HCT116 (cell line): ENCODE measurements around the gene NECTIN4. TPM values are rescaled to one million over a fixed set of nuclear protein-coding genes. Genes with fewer than 3 reads are reported as not detected.

Source experiments
- ATAC-seq: fragments of 200-7000 bp; cut with Tn5 transposase; 2 replicates; pipeline ENCODE4 v1.9.1; 2020; ENCODE audit warnings: mild to moderate bottlenecking, moderate library complexity
- BruUV-seq: library from RNA; stranded (reverse); fragments of 400-500 nt; replicated peaks from 2 replicates; lab custom pipeline; 2021; lab: Mats Ljungman, UMichigan
- CTCF ChIA-PET: fragments of 300-600 bp; sonication (Branson Sonifier 250); formaldehyde crosslinking; loops from one replicate; lab custom pipeline; 2021; ENCODE audit warnings: antibody characterized with exemption; lab: Charles Lee
- POLR2A ChIA-PET: fragments of 300-600, 350-600 bp; sonication (Branson Sonifier 250); formaldehyde crosslinking; loops from one replicate; lab custom pipeline; 2021; ENCODE audit warnings: antibody characterized with exemption; lab: Charles Lee
- RAD21 ChIA-PET, 2 experiments: fragments of 300-600 bp; sonication (Branson Sonifier 250); formaldehyde crosslinking; loops; one replicate each; lab custom pipeline; 2023; ENCODE audit warnings: low total read pairs in 2 of 2; ENCODE audit not compliant: uncharacterized antibody in 2 of 2, unreplicated experiment in 2 of 2, low non-redundant PET in 1 of 2; lab: Charles Lee
- DNase-seq: peaks from one replicate; pipeline ENCODE4 v3.0.0-alpha.2; 2010; ENCODE audit warnings: low read depth, low spot score
- H2AFZ ChIP-seq: fragments of 200-600 bp; shearing (Covaris generic), sonication (generic); 2 replicates; pipeline ENCODE4 v1.6.1; 2017; ENCODE audit warnings: low read depth, mixed run types, mixed read lengths, antibody characterized with exemption, low read length; ENCODE audit not compliant: poor library complexity, severe bottlenecking
- H3K27ac ChIP-seq: 2 replicates; pipeline ENCODE4 v1.5.1; 2012; ENCODE audit warnings: low read depth, low read length
- H3K27me3 ChIP-seq: fragments of 200-600 bp; sonication (generic); 2 replicates; pipeline ENCODE4 v1.6.1; 2016; ENCODE audit warnings: mixed run types, low read length, mixed read lengths; ENCODE audit not compliant: insufficient read depth
- H3K36me3 ChIP-seq, 2 experiments: fragments of 200-500 bp in 1 of 2; fragments of 200-600 bp in 1 of 2; sonication (Bioruptor generic) in 1 of 2; sonication (generic) in 1 of 2; 2 replicates each; pipeline versions ENCODE4 v1.5.1 to v1.6.1; 2014 to 2016; ENCODE audit warnings: low read length in 2 of 2, inconsistent platforms in 1 of 2, mixed read lengths in 1 of 2, mixed run types in 1 of 2; ENCODE audit not compliant: insufficient read depth in 2 of 2, control insufficient read depth in 1 of 2
- H3K4me1 ChIP-seq, 2 experiments: fragments of 200-600 bp in 1 of 2; sonication (generic) in 1 of 2; 2 replicates each; pipeline versions ENCODE4 v1.5.1 to v1.6.1; 2012 to 2017; ENCODE audit warnings: low read length in 2 of 2, inconsistent platforms in 1 of 2, mild to moderate bottlenecking in 1 of 2, mixed read lengths in 1 of 2, mixed run types in 1 of 2, moderate library complexity in 1 of 2; ENCODE audit not compliant: insufficient read depth in 2 of 2, control insufficient read depth in 1 of 2
- H3K4me2 ChIP-seq: fragments of 200-600 bp; sonication (generic); 2 replicates; pipeline ENCODE4 v1.6.1; 2017; ENCODE audit warnings: mixed run types, low read length, mixed read lengths
- H3K4me3 ChIP-seq, 2 experiments: fragments of 200-600 bp in 1 of 2; sonication (generic) in 1 of 2; replicated peaks in 1 of 2; 2 replicates each; pipeline ENCODE4 v1.5.1; 2011 to 2016; ENCODE audit warnings: low read length in 2 of 2, control low read depth in 1 of 2, low read depth in 1 of 2, mild to moderate bottlenecking in 1 of 2, mixed read lengths in 1 of 2, mixed run types in 1 of 2
- H3K79me2 ChIP-seq: fragments of 200-600 bp; sonication (generic); 2 replicates; pipeline ENCODE4 v1.6.1; 2017; ENCODE audit warnings: mild to moderate bottlenecking, mixed run types, low read length, moderate library complexity, mixed read lengths; ENCODE audit not compliant: insufficient read depth
- H3K9ac ChIP-seq: fragments of 200-600 bp; sonication (generic); 2 replicates; pipeline ENCODE4 v1.6.1; 2016; ENCODE audit warnings: low read length, mixed read lengths
- H3K9me2 ChIP-seq: fragments of 200-600 bp; sonication (generic), shearing (Covaris generic); 2 replicates; pipeline ENCODE4 v1.6.1; 2017; ENCODE audit warnings: mixed run types, mild to moderate bottlenecking, moderate library complexity; ENCODE audit not compliant: insufficient read depth
- H3K9me3 ChIP-seq, 2 experiments: fragments of 200-500 bp in 1 of 2; fragments of 200-600 bp in 1 of 2; sonication (Bioruptor generic) in 1 of 2; sonication (generic) in 1 of 2; 2 replicates each; pipeline ENCODE4 v1.6.1; 2014 to 2017; ENCODE audit warnings: low read length in 2 of 2, mixed read lengths in 2 of 2, inconsistent platforms in 1 of 2, low read depth in 1 of 2, mild to moderate bottlenecking in 1 of 2, mixed run types in 1 of 2, moderate library complexity in 1 of 2; ENCODE audit not compliant: control insufficient read depth in 1 of 2, insufficient read depth in 1 of 2
- H4K20me1 ChIP-seq: fragments of 200-600 bp; sonication (generic), shearing (Covaris generic); 2 replicates; pipeline ENCODE4 v1.6.1; 2017; ENCODE audit warnings: mixed run types, mild to moderate bottlenecking, moderate library complexity; ENCODE audit not compliant: insufficient read depth
- CTCF ChIP-seq, 3 experiments: fragments of 200-600 bp in 1 of 3; sonication (generic) in 1 of 3; IDR thresholded peaks in 2 of 3; conservative IDR thresholded peaks in 1 of 3; 2 replicates each; pipeline ENCODE4 v1.5.1; 2012 to 2017; ENCODE audit warnings: low read depth in 2 of 3, low read length in 2 of 3, antibody characterized with exemption in 1 of 3, borderline replicate concordance in 1 of 3, control low read depth in 1 of 3, mild to moderate bottlenecking in 1 of 3, mixed read lengths in 1 of 3, mixed run types in 1 of 3, moderate library complexity in 1 of 3; ENCODE audit not compliant: insufficient read depth in 1 of 3
- EGR1 ChIP-seq: IDR thresholded peaks from 2 replicates; pipeline ENCODE4 v1.6.1; 2012; ENCODE audit warnings: low read depth
- EZH2 ChIP-seq: fragments of 200-600 bp; sonication (generic); IDR thresholded peaks from 2 replicates; pipeline ENCODE4 v1.6.1; 2017; ENCODE audit warnings: antibody characterized with exemption, mixed run types
- MAX ChIP-seq: IDR thresholded peaks from 2 replicates; pipeline ENCODE4 v1.6.1; 2012
- SP1 ChIP-seq: IDR thresholded peaks from 2 replicates; pipeline ENCODE4 v1.6.1; 2012; ENCODE audit warnings: low read depth
- SRF ChIP-seq: IDR thresholded peaks from 2 replicates; pipeline ENCODE4 v1.6.1; 2012; ENCODE audit warnings: low read depth
- YY1 ChIP-seq: IDR thresholded peaks from 2 replicates; pipeline ENCODE4 v1.6.1; 2011; ENCODE audit warnings: low read length, low read depth, moderate library complexity, mild to moderate bottlenecking; ENCODE audit not compliant: insufficient replicate concordance; ENCODE audit errors: extremely low read depth
- intact Hi-C: fragments of 100-400 bp; cut with micrococcal nuclease; formaldehyde crosslinking; loops from 2 replicates; pipeline ENCODE4 v1.10.0; 2022
- total RNA-seq: library from RNA; stranded (reverse); gene quantifications from one replicate; pipeline ENCODE4 v1.2.1, GENCODE V29; 2021; ENCODE audit not compliant: unreplicated experiment

Gene NECTIN4
- total RNA-seq, 1 experiment from 2014 or later, result 3.3 TPM

GRCh38 chr1:161133220-161133740, 43.9 kb upstream of the NECTIN4 start:
- no peak for DNase-seq
- TF ChIP-seq SRF, result no peak
- TF ChIP-seq SP1, result peak; percentile 8; the same call in 1 of the 2 replicates
- no peak; the same call in 1 of the 2 replicates for TF ChIP-seq MAX
- no peak for TF ChIP-seq EGR1
- no peak for TF ChIP-seq CTCF (IDR thresholded peaks at IDR 0.05 in 2 of 3, conservative IDR thresholded peaks at IDR 0.05 in 1 of 3; ENCODE audit: borderline replicate concordance in 1 of 3, insufficient read depth in 1 of 3, low read depth in 2 of 3, low read length in 2 of 3)
- no peak for TF ChIP-seq YY1
- TF ChIP-seq EZH2, result no peak
- ChIA-PET POLR2A (interaction anchor here (0.9 to 2.6 kb wide), 13 partner anchors 10 to 135 kb away, joined by 3 to 16 read pairs (median 4); partner anchors contain the start of genes F11R, NIT1, PFDN2 and PPOX), CTCF (interaction anchor here (1.0 to 1.4 kb wide), 4 partner anchors 15 to 92 kb away, joined by 3 to 7 read pairs (median 4); partner anchors contain the start of genes NIT1, PFDN2, PPOX and TOMM40L), RAD21 (interaction anchor here in 1 of 2 experiments (1.2 kb wide), 1 partner anchor 16 kb away, joined by 3 read pairs; the partner anchor contains the start of genes NIT1 and PFDN2)
- BruUV-seq, result TSS peak; percentile 89
- peak overlapping the region; percentile 81 to 85 for H3K4me3 ChIP-seq
- peaks cover 50% of the 10 kb centered on the region for H3K79me2 ChIP-seq
- H3K27me3 ChIP-seq, result no peaks in the 10 kb centered on the region
- peak; percentile 61 for ATAC-seq
- no peak overlapping the region for H2AFZ ChIP-seq
- H3K9ac ChIP-seq, result peak overlapping the region; percentile 81
- peak overlapping the region; percentile 91 for H3K27ac ChIP-seq
- H3K9me3 ChIP-seq, result no peaks in the 10 kb centered on the region
- no peaks in the 10 kb centered on the region for H3K9me2 ChIP-seq
- no peaks in the 10 kb centered on the region for H4K20me1 ChIP-seq
- H3K36me3 ChIP-seq, result peaks cover 13 to 15% of the 10 kb centered on the region in 2 experiments; a peak in 3 of 4 replicates
- intact Hi-C loops, result loop anchor here (2.0 kb wide), 1 partner anchor 14 kb away; the partner anchor contains the start of genes NIT1 and PFDN2
- peak overlapping the region; percentile 89 for H3K4me2 ChIP-seq
- H3K4me1 ChIP-seq, result peaks cover 10 to 20% of the 10 kb centered on the region in 2 experiments; a peak in 3 of 4 replicates
